Prostate gland (tissue), 2 donors: ENCODE results near the gene FAM149B1.

Experiments used
- POLR2A ChIP-seq: fragments of 450-650 bp; IDR thresholded peaks from one replicate; pipeline ENCODE4 v1.6.1; 2016; ENCODE audit warnings: antibody characterized with exemption, mild to moderate bottlenecking
- POLR2AphosphoS5 ChIP-seq: sonication (generic); formaldehyde crosslinking; IDR thresholded peaks from one replicate; pipeline ENCODE4 v1.6.1; 2017; ENCODE audit warnings: antibody characterized with exemption
- TF ChIP-seq, protein P1 (sequence below), 4 experiments: fragments of 200-600 bp in 2 of 4; fragments of 450-650 bp in 2 of 4; sonication (generic) in 2 of 4; IDR thresholded peaks; 1 replicate in 3 of 4; 2 replicates in 1 of 4; pipeline ENCODE4 v1.5.1; 2016 to 2019; ENCODE audit warnings: antibody characterized with exemption in 4 of 4, mild to moderate bottlenecking in 2 of 4, moderate library complexity in 2 of 4

DNA sequence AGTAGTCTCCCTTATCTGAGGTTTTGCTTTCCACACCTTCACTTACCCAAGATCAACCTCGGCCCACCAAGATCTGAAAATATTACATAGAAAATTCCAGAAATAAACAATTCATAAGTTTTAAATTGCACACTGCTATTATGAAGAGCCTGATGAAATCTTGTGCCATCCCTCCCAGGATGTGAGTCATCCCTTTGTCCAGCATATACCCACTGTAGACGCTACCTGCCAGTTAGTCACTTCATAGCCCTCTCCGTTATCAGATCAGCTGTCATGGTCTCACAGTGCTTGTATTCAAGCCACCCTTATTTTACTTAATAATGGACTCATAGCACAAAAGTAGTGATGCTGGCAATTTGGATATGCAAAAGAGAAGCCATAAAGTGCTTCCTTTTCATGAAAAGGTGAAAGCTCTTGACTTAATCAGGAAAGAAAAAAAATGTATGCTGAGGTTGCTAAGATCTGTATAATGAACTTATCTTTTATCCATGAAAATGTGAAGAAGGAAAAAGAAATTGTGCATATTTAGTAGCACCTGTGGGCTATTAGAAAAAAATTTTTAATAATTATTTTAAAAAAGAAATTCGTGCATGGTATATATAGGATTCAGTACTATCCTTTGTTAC lies 94.3 kb downstream of the FAM149B1 start:
- TF ChIP-seq, protein P1, sequence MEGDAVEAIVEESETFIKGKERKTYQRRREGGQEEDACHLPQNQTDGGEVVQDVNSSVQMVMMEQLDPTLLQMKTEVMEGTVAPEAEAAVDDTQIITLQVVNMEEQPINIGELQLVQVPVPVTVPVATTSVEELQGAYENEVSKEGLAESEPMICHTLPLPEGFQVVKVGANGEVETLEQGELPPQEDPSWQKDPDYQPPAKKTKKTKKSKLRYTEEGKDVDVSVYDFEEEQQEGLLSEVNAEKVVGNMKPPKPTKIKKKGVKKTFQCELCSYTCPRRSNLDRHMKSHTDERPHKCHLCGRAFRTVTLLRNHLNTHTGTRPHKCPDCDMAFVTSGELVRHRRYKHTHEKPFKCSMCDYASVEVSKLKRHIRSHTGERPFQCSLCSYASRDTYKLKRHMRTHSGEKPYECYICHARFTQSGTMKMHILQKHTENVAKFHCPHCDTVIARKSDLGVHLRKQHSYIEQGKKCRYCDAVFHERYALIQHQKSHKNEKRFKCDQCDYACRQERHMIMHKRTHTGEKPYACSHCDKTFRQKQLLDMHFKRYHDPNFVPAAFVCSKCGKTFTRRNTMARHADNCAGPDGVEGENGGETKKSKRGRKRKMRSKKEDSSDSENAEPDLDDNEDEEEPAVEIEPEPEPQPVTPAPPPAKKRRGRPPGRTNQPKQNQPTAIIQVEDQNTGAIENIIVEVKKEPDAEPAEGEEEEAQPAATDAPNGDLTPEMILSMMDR (IDR thresholded peaks at IDR 0.05) = no peak
- TF ChIP-seq POLR2A (no peak), POLR2AphosphoS5 (no peak)
